Stomach (tissue), 4 donors: ENCODE measurements around the gene ANOS1.

Source experiments
- CTCF ChIP-seq, 7 experiments: fragments of 450-650 bp in 4 of 7; fragments of 200-600 bp in 3 of 7; sonication (generic) in 3 of 7; IDR thresholded peaks; one replicate each; pipeline ENCODE4 v1.5.1; 2016 to 2019; ENCODE audit warnings: antibody characterized with exemption in 7 of 7, control low read depth in 2 of 7, mild to moderate bottlenecking in 1 of 7
- EP300 ChIP-seq: sonication (generic); formaldehyde crosslinking; IDR thresholded peaks from one replicate; pipeline ENCODE4 v1.6.1; 2017; ENCODE audit warnings: antibody characterized with exemption
- POLR2A ChIP-seq, 4 donors: fragments of 450-650 bp; IDR thresholded peaks; one replicate each; pipeline ENCODE4 v1.6.1; 2016; ENCODE audit warnings: antibody characterized with exemption in 4 of 4, control low read depth in 2 of 4, mild to moderate bottlenecking in 1 of 4, moderate library complexity in 1 of 4
- POLR2AphosphoS5 ChIP-seq, 3 donors: sonication (generic); formaldehyde crosslinking; IDR thresholded peaks; one replicate each; pipeline ENCODE4 v1.6.1; 2016; ENCODE audit warnings: antibody characterized with exemption in 3 of 3

DNA sequence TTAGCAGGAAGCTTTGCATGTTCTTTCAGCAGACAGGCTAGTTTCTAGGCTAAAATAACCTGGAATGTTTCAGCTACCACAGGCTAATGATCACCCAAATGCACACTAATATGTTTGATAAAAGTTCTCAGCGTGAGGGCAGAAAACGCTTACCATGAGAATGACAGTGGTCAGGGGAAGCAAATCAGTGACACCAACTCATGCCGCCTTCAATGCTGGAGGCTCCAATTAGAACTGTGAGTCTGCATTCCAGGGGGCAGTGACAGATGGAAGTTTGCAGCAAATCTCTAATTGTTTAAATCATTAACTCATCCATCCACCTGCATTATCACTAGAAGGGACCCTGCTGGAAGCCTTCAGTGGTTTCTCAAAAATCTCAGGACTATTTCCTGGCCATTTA is 43.2 kb downstream of the ANOS1 start:
- TF ChIP-seq CTCF (IDR thresholded peaks at IDR 0.05) (no peak), EP300 (no peak), POLR2A (IDR thresholded peaks at IDR 0.05) (no peak), POLR2AphosphoS5 (IDR thresholded peaks at IDR 0.05) (no peak)
